EH (cell line): Measurements from ENCODE around the gene SUPT5H.

Experiments used
- DNase-seq: peaks from one replicate; pipeline ENCODE4 v3.0.0-alpha.2; 2015; ENCODE audit warnings: low read depth

Gene SUPT5H

GRCh38 chr19:39445196-39446111, at the start of gene SUPT5H:
Gene SUPT5H, plus strand, starts transcription at chr19:39445582. Its CDS starts 309 bp downstream, at chr19:39445891.
- peak; percentile 98 for DNase-seq

DNA sequence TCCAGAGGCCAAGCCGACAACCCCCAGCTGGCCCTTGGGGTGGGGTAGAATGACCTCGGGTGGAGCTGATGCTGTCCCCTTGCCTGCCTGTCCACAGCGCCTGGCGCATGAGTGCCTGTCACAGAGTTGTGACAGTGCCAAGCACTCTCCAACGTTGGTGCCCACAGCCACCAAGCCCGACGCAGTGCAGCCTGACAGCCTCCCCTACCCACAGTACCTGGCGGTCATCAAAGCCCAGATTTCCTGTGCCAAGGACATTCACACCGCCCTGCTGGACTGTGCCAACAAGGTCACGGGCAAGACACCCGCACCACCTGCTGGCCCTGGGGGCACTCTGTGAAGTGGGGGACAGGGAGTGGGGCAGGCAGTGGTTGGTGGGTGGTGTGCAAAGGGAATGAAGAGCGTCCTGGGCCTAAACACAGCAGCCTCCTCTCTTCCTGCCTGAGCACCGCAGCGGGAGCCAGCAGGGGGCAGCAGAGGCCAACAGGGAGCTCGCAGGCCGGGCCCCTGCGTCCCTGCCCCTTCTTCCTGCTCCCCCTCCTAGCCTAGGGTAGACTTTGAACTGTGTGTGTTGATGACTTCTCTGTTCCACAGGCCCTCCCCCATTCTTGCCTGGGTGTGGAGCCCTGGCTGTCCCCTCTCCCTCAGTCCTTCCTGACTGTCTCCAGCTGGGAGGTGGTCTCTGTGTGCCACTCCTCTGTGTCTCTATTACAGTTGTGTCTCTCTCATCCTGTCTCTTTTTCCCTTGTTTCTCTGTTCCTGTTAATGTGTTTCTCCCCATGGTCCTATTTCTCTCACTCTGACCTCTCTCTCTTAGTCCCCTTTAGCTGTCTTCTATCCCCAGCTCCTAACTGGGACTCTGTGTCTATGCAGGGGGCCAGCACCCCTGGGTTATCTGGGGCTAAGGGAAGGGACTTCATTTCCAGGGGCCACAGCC, 47.8 kb upstream of the SUPT5H start:
- DNase-seq = peak; percentile 84

GRCh38 chr19:39398297-39398864, 47.0 kb upstream of the SUPT5H start:
- DNase-seq = peak; percentile 88

GRCh38 chr19:39399668-39400050, 45.7 kb upstream of the SUPT5H start:
- no peak for DNase-seq

DNA sequence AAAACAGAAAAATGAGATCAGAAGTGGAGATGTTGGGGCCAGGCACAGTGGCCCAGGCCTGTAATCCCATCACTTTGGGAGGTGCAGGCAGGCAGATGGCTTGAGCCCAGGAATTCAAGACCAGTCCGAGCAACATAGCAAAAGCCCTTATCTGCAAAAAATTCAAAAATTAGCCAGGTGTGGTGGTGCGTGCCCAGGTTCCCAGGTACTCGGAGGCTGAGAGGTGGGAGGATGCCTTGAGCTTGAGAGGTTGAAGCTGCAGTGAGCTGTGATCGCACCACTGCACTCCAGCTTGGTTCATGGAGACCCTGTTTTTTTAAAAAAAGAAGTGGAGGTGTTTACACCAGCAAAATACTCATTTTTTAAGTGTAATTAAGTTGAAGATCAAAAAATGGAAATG, 45.3 kb upstream of the SUPT5H start:
- DNase-seq = no peak

GRCh38 chr19:39401070-39401548, 44.3 kb upstream of the SUPT5H start:
- DNase-seq = peak; percentile 19

- DNase-seq = peak; percentile 65
Measured at GRCh38 chr19:39401549-39402345, 43.6 kb upstream of the SUPT5H start.

DNA sequence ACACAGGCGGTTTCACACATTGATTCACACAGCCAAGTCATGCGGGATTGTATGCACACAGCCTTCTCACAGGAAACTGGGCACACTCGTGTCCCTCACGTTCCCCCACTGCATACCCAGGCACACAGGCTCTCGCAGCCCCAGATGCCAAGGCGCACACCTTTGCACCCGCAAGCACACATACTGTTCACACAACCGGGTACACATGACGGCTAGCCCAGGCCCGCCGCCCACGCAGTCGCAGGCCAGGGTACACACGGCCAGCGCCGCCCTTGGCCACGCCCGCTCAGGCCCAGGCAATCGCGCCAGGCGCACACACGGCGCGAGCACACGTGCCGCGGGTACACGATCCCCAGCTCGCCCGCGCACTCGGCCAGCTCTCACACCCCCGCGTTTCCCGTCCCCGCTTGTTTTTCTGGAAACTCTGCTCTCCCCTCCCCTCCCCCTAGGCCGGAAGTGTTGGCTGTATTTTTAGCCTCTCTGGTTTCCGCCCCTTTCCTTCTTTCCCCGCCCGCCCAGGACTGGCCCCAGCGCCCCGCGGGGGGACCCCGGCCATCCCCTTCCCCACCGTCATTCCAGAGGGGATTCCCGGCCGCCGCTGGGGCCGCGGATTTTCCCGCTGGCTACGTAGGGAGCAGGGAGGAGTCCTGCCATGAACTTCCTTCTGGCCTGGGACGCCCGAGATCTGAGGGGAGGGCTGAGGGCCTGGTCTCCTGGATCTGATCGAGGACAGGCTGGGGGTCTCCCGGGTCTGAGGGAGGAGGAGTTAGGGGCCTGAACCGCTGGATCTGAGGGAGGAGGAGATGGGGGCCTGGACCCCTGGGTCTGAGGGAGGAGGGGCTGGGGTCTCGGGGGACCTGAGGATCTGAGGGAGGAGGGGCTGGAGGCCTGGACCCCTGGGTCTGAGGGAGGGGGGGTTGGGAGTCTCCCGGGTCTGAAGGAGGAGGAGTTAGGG, 42.8 kb upstream of the SUPT5H start:
- peak; percentile 96 for DNase-seq

- peak; percentile 100 for DNase-seq
Measured at GRCh38 chr19:39403331-39404312, 41.8 kb upstream of the SUPT5H start.

DNA sequence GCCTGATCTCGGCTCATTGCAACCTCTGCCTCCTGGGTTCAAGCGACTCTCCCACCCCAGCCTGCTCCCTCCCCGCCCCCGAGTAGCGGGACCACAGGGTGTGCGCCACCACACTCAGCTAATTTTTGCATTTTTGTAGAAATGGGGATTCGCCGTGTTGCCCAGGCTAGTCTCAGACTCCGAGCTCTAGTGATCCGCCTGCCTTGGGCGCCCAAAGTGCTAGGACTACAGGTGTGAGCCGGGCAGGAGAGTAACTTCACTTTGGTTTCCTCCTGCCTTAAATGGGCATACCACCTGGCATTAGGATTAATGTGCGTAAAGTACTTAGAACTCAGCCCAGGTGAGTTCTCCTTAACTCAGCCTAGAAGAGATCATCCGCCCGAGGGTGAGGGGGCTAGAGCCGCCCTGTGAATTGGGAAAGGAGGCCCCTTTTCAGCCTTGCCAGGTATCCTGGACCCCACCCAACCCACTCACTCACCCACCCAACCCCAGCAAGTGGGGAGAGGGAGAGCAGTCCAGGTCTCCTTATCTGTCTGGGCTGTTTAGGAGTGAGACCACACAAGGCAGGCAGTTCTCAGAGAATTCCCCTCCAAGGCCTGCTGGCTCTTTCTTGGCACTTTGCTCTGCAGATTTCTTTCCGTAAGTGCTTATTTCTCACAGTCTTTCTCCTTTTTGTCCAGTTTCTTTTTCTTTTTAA, 40.0 kb upstream of the SUPT5H start:
- no peak for DNase-seq

GRCh38 chr19:39405958-39406655, 39.3 kb upstream of the SUPT5H start:
- DNase-seq = no peak

- DNase-seq = peak; percentile 87
Measured at GRCh38 chr19:39406656-39407409, 38.5 kb upstream of the SUPT5H start, which contains the start of gene ZFP36. Gene ZFP36, plus strand, starts transcription at chr19:39406847. Its CDS starts 58 bp downstream, at chr19:39406905.

- no peak for DNase-seq
Measured at GRCh38 chr19:39407410-39407659, 38.0 kb upstream of the SUPT5H start.

- DNase-seq = peak; percentile 24
Measured at GRCh38 chr19:39407660-39408391, 37.6 kb upstream of the SUPT5H start.

- DNase-seq = peak; percentile 56
Measured at GRCh38 chr19:39408392-39409207, 36.8 kb upstream of the SUPT5H start.
